Smooth muscle cell (in vitro differentiated cells): Measurements from ENCODE around the gene NRAS. TPM values are rescaled to one million over a fixed set of nuclear protein-coding genes. Genes with fewer than 3 reads are reported as not detected.

Source experiments
- DNase-seq: peaks from one replicate; lab custom pipeline; 2025; ENCODE audit not compliant: unreplicated experiment; lab: John Stamatoyannopoulos, UW
- H2AFZ ChIP-seq: fragments of 200-600 bp; sonication (generic); 2 replicates; pipeline ENCODE4 v1.6.0; 2016; ENCODE audit warnings: antibody characterized with exemption, low read depth, mild to moderate bottlenecking
- H3F3A ChIP-seq: fragments of 200-600 bp; sonication (generic); 2 replicates; pipeline ENCODE4 v1.6.0; 2017; ENCODE audit warnings: antibody characterized with exemption, low read depth
- H3K27ac ChIP-seq: fragments of 200-600 bp; sonication (generic); 2 replicates; pipeline ENCODE4 v1.5.1; 2016; ENCODE audit warnings: low read depth, mild to moderate bottlenecking
- H3K27me3 ChIP-seq: fragments of 200-600 bp; sonication (generic); 2 replicates; pipeline ENCODE4 v1.6.1; 2016; ENCODE audit warnings: low read depth, mild to moderate bottlenecking
- H3K36me3 ChIP-seq: fragments of 200-600 bp; sonication (generic); 2 replicates; pipeline ENCODE4 v1.5.1; 2016; ENCODE audit warnings: low read depth
- H3K4me1 ChIP-seq: fragments of 200-600 bp; sonication (generic); 2 replicates; pipeline ENCODE4 v1.5.1; 2016; ENCODE audit warnings: low read depth
- H3K4me2 ChIP-seq: fragments of 200-600 bp; sonication (generic); 2 replicates; pipeline ENCODE4 v1.6.0; 2016; ENCODE audit warnings: mild to moderate bottlenecking
- H3K4me3 ChIP-seq: fragments of 200-600 bp; sonication (generic); 2 replicates; pipeline ENCODE4 v1.5.1; 2016; ENCODE audit warnings: mild to moderate bottlenecking
- H3K79me2 ChIP-seq: fragments of 200-600 bp; sonication (generic); 2 replicates; pipeline ENCODE4 v1.6.0; 2016; ENCODE audit warnings: low read depth, mild to moderate bottlenecking
- H3K9ac ChIP-seq: fragments of 200-600 bp; sonication (generic); 2 replicates; pipeline ENCODE4 v1.6.0; 2016; ENCODE audit warnings: low read depth
- H3K9me3 ChIP-seq: fragments of 200-600 bp; sonication (generic); replicated peaks from 2 replicates; pipeline ENCODE4 v1.5.1; 2016; ENCODE audit warnings: low read depth
- H4K20me1 ChIP-seq: fragments of 200-600 bp; sonication (generic); 2 replicates; pipeline ENCODE4 v1.6.0; 2016; ENCODE audit warnings: low read depth
- CTCF ChIP-seq: fragments of 200-600 bp; sonication (generic); IDR thresholded peaks from 2 replicates; pipeline ENCODE4 v1.5.1; 2017; ENCODE audit warnings: borderline replicate concordance, mild to moderate bottlenecking, antibody characterized with exemption; ENCODE audit not compliant: insufficient read depth, poor library complexity, severe bottlenecking
- WGBS: methylation state at CpG from one replicate; pipeline ENCODE4 v1.1.7; 2016; ENCODE audit warnings: low lambda C conversion rate; 5-methylcytosine and 5-hydroxymethylcytosine counted together
- polyA plus RNA-seq: library from polyadenylated mRNA; unstranded; fragments of >200 nt; fragmentation: Nextera tagmentation; extraction: Ambion mirVana; gene quantifications from 2 replicates; pipeline ENCODE4 v1.2.1, GENCODE V29; 2016
- total RNA-seq: library from RNA; depleted of rRNA; stranded (reverse); fragments of >200 nt; gene quantifications from 2 replicates; pipeline ENCODE4 v1.2.3, GENCODE V29; 2014

The NRAS gene
- total and polyA plus RNA-seq, 2 experiments from 2014 or later, result 37.0 to 84.7 TPM

GRCh38 chr1:114749835-114750234 is 33.3 kb upstream of the NRAS start:
- no peak for DNase-seq
- Histone ChIP-seq H3K79me2 (peaks cover 100% of the 10 kb centered on the region), H3K4me2 (no peak overlapping the region), H2AFZ (no peak overlapping the region), H3K36me3 (peaks cover 14% of the 10 kb centered on the region), H3K4me3 (no peak overlapping the region), H4K20me1 (peaks cover 100% of the 10 kb centered on the region), H3K9ac (no peak overlapping the region), H3K27me3 (no peaks in the 10 kb centered on the region), H3K4me1 (peaks cover 9% of the 10 kb centered on the region), H3F3A (no peaks in the 10 kb centered on the region), H3K9me3 (no peaks in the 10 kb centered on the region), H3K27ac (no peak overlapping the region)
- WGBS, result 95% methylated on average over 5 of the region's 5 CpGs
- TF ChIP-seq CTCF, result no peak

GRCh38 chr1:114746450-114747121 is 30.0 kb upstream of the NRAS start:
- H3K27me3 ChIP-seq, result no peaks in the 10 kb centered on the region
- no peak overlapping the region for H3K9ac ChIP-seq
- no peak for TF ChIP-seq CTCF
- WGBS, result 80% methylated on average over 6 of the region's 6 CpGs
- no peaks in the 10 kb centered on the region for H3K9me3 ChIP-seq
- H3K4me3 ChIP-seq, result no peak overlapping the region
- H3K79me2 ChIP-seq, result peaks cover 100% of the 10 kb centered on the region
- H2AFZ ChIP-seq, result no peak overlapping the region
- peaks cover 21% of the 10 kb centered on the region for H3K36me3 ChIP-seq
- H4K20me1 ChIP-seq, result peaks cover 100% of the 10 kb centered on the region
- no peaks in the 10 kb centered on the region for H3K4me1 ChIP-seq
- no peaks in the 10 kb centered on the region for H3F3A ChIP-seq
- no peak for DNase-seq
- no peak overlapping the region for H3K27ac ChIP-seq
- no peak overlapping the region for H3K4me2 ChIP-seq

- no peak overlapping the region for H3K9ac ChIP-seq
- H3K79me2 ChIP-seq, result peaks cover 100% of the 10 kb centered on the region
- H3K4me3 ChIP-seq, result no peak overlapping the region
- no peaks in the 10 kb centered on the region for H3K27me3 ChIP-seq
- H3K27ac ChIP-seq, result no peak overlapping the region
- TF ChIP-seq CTCF, result no peak
- no peak overlapping the region for H2AFZ ChIP-seq
- H3F3A ChIP-seq, result no peaks in the 10 kb centered on the region
- no peaks in the 10 kb centered on the region for H3K4me1 ChIP-seq
- peaks cover 21% of the 10 kb centered on the region for H3K36me3 ChIP-seq
- 93% methylated on average over 2 of the region's 2 CpGs for WGBS
- no peaks in the 10 kb centered on the region for H3K9me3 ChIP-seq
- H3K4me2 ChIP-seq, result no peak overlapping the region
- no peak for DNase-seq
- H4K20me1 ChIP-seq, result peaks cover 100% of the 10 kb centered on the region
These were observed 28.7 kb upstream of the NRAS start for GRCh38 chr1:114745291-114745690.
